ENCODE measurements around the gene OLFML3. TPM values are rescaled to one million over a fixed set of nuclear protein-coding genes. Genes with fewer than 3 reads are reported as not detected.

Gene OLFML3
- total and polyA plus RNA-seq, 4 donors: 50.6 to 343 (median 80.8) TPM

Other genes with a start within 250 kb of the OLFML3 start
- 10 to 100 TPM; 24.8 to 25.5 TPM for gene PHTF1, start 220.0 kb upstream of the OLFML3 start, total RNA-seq
- gene PHTF1, start 220.0 kb upstream of the OLFML3 start, polyA plus RNA-seq (ENCODE audit: insufficient read length in 2 of 2): 10 to 100 TPM; 25.8 to 28.5 TPM
- 10 to 100 TPM; 23.7 to 33.5 TPM for gene RSBN1, start 167.0 kb upstream of the OLFML3 start, total RNA-seq
- 10 to 100 TPM; 17.4 to 22.4 TPM for gene RSBN1, start 167.0 kb upstream of the OLFML3 start, polyA plus RNA-seq (ENCODE audit: insufficient read length in 2 of 2)
- 1 to 10 TPM in 1 of 2 donors, under 1 TPM in 1; 0.33 to 3.1 TPM for gene PTPN22, start 107.8 kb upstream of the OLFML3 start, total RNA-seq
- under 1 TPM; 0.22 to 0.29 TPM for gene PTPN22, start 107.8 kb upstream of the OLFML3 start, polyA plus RNA-seq (ENCODE audit: insufficient read length in 2 of 2)
- gene BCL2L15, start 91.9 kb upstream of the OLFML3 start, total RNA-seq: under 1 TPM; 0.59 to 0.72 TPM
- 1 to 10 TPM; 1.1 to 2.0 TPM for gene BCL2L15, start 91.9 kb upstream of the OLFML3 start, polyA plus RNA-seq (ENCODE audit: insufficient read length in 2 of 2)
- gene AP4B1, start 74.7 kb upstream of the OLFML3 start, total RNA-seq: 10 to 100 TPM; 26.0 to 30.3 TPM
- 10 to 100 TPM; 36.7 to 62.6 TPM for gene AP4B1, start 74.7 kb upstream of the OLFML3 start, polyA plus RNA-seq (ENCODE audit: insufficient read length in 2 of 2)
- gene DCLRE1B, start 74.1 kb upstream of the OLFML3 start, total RNA-seq: 10 to 100 TPM in 1 of 2 donors, 1 to 10 TPM in 1; 5.7 to 11.4 TPM
- gene DCLRE1B, start 74.1 kb upstream of the OLFML3 start, polyA plus RNA-seq (ENCODE audit: insufficient read length in 2 of 2): 10 to 100 TPM; 12.1 to 12.9 TPM
- gene HIPK1, start 50.1 kb upstream of the OLFML3 start, total RNA-seq: 10 to 100 TPM; 43.2 to 57.0 TPM
- 10 to 100 TPM; 41.5 to 58.6 TPM for gene HIPK1, start 50.1 kb upstream of the OLFML3 start, polyA plus RNA-seq (ENCODE audit: insufficient read length in 2 of 2)
- gene SYT6, start 174.4 kb downstream of the OLFML3 start, total RNA-seq: 10 to 100 TPM in 1 of 2 donors, 1 to 10 TPM in 1; 4.9 to 12.4 TPM
- 10 to 100 TPM; 27.4 to 30.1 TPM for gene SYT6, start 174.4 kb downstream of the OLFML3 start, polyA plus RNA-seq (ENCODE audit: insufficient read length in 2 of 2)

Data from spinal cord (tissue), 4 donors.